Neural cell (in vitro differentiated cells): ENCODE data around the gene KRT74.
"Not testable (repeated sequence)": the region's sequence is repeated elsewhere in the genome, so short reads cannot be mapped to it uniquely, and the experiment has no call there.

ENCODE experiments used
- EP300 ChIP-seq: fragments of 450-650 bp; conservative IDR thresholded peaks from 2 replicates; pipeline ENCODE4 v1.6.1; 2014; ENCODE audit warnings: antibody characterized with exemption, mild to moderate bottlenecking, moderate library complexity; ENCODE audit not compliant: poor library complexity, severe bottlenecking
- EZH2 ChIP-seq: fragments of 200-600, 300-800 bp; shearing (Covaris generic), sonication (generic); IDR thresholded peaks from 2 replicates; pipeline ENCODE4 v1.6.1; 2014; ENCODE audit warnings: antibody characterized with exemption, low read length, borderline replicate concordance, mild to moderate bottlenecking; ENCODE audit not compliant: insufficient read depth, poor library complexity, severe bottlenecking
- MXI1 ChIP-seq: fragments of 450-650 bp; conservative IDR thresholded peaks from 2 replicates; pipeline ENCODE4 v1.6.1; 2014; ENCODE audit warnings: antibody characterized with exemption, mild to moderate bottlenecking; ENCODE audit not compliant: poor library complexity, severe bottlenecking
- POLR2AphosphoS5 ChIP-seq: IDR thresholded peaks from 2 replicates; pipeline ENCODE4 v1.6.1; 2012
- RAD21 ChIP-seq: fragments of 450-650 bp; conservative IDR thresholded peaks from 2 replicates; pipeline ENCODE4 v1.6.1; 2014; ENCODE audit warnings: antibody characterized with exemption, mild to moderate bottlenecking, moderate library complexity
- SMC3 ChIP-seq: fragments of 450-650 bp; conservative IDR thresholded peaks from 2 replicates; pipeline ENCODE4 v1.6.1; 2014; ENCODE audit warnings: antibody characterized with exemption, mild to moderate bottlenecking, moderate library complexity; ENCODE audit not compliant: poor library complexity
- TF ChIP-seq, protein P1 (sequence below): fragments of 450-650 bp; IDR thresholded peaks from 2 replicates; pipeline ENCODE4 v1.5.1; 2014; ENCODE audit warnings: antibody characterized with exemption, mild to moderate bottlenecking, moderate library complexity; ENCODE audit not compliant: poor library complexity, severe bottlenecking
- TF ChIP-seq, protein P2 (sequence below): IDR thresholded peaks from 2 replicates; pipeline ENCODE4 v1.6.1; 2012; ENCODE audit warnings: borderline replicate concordance

DNA sequence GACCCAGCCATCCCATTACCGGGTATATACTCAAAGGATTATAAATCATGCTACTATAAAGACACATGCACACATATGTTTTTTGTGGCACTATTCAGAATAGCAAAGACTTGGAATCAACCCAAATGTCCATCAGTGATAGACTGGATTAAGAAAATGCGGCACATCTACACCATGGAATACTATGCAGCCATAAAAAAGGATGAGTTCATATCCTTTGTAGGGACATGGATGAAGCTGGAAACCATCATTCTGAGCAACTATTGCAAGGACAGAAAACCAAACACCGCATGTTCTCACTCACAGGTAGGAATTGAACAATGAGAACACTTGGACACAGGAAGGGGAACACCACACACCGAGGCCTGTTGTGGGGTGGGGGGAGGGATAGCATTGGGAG is 20.6 kb upstream of the KRT74 start:
- TF ChIP-seq, protein P1, sequence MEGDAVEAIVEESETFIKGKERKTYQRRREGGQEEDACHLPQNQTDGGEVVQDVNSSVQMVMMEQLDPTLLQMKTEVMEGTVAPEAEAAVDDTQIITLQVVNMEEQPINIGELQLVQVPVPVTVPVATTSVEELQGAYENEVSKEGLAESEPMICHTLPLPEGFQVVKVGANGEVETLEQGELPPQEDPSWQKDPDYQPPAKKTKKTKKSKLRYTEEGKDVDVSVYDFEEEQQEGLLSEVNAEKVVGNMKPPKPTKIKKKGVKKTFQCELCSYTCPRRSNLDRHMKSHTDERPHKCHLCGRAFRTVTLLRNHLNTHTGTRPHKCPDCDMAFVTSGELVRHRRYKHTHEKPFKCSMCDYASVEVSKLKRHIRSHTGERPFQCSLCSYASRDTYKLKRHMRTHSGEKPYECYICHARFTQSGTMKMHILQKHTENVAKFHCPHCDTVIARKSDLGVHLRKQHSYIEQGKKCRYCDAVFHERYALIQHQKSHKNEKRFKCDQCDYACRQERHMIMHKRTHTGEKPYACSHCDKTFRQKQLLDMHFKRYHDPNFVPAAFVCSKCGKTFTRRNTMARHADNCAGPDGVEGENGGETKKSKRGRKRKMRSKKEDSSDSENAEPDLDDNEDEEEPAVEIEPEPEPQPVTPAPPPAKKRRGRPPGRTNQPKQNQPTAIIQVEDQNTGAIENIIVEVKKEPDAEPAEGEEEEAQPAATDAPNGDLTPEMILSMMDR = not testable (repeated sequence)
- TF ChIP-seq RAD21, EZH2, MXI1, POLR2AphosphoS5, EP300, SMC3: not testable (repeated sequence)
- TF ChIP-seq, protein P2, sequence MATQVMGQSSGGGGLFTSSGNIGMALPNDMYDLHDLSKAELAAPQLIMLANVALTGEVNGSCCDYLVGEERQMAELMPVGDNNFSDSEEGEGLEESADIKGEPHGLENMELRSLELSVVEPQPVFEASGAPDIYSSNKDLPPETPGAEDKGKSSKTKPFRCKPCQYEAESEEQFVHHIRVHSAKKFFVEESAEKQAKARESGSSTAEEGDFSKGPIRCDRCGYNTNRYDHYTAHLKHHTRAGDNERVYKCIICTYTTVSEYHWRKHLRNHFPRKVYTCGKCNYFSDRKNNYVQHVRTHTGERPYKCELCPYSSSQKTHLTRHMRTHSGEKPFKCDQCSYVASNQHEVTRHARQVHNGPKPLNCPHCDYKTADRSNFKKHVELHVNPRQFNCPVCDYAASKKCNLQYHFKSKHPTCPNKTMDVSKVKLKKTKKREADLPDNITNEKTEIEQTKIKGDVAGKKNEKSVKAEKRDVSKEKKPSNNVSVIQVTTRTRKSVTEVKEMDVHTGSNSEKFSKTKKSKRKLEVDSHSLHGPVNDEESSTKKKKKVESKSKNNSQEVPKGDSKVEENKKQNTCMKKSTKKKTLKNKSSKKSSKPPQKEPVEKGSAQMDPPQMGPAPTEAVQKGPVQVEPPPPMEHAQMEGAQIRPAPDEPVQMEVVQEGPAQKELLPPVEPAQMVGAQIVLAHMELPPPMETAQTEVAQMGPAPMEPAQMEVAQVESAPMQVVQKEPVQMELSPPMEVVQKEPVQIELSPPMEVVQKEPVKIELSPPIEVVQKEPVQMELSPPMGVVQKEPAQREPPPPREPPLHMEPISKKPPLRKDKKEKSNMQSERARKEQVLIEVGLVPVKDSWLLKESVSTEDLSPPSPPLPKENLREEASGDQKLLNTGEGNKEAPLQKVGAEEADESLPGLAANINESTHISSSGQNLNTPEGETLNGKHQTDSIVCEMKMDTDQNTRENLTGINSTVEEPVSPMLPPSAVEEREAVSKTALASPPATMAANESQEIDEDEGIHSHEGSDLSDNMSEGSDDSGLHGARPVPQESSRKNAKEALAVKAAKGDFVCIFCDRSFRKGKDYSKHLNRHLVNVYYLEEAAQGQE = not testable (repeated sequence)
